ENCODE results near the gene DPYD. TPM values are rescaled to one million over a fixed set of nuclear protein-coding genes. Genes with fewer than 3 reads are reported as not detected.

Gene DPYD
- polyA plus RNA-seq, 1 donor: 32.5 TPM

DNA sequence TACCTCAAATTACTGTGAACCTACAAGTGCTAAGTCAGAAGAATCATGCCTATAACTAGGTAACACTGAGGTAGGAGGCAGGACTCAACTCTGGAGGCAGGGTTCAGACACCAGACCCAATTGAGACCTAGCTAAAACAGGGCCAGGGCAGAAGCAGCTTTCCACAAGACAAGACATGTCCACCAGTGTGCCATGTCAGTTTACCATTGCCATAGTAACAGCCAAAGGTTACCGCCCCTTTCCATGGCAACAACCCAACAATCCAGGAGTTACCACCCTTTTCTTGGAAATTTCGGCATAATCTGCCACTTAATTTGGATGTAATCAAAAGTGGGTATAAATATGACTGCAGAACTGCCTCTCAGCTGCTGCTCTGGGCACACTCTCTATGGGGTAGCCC, 432.3 kb downstream of the DPYD start:
- H3K36me3 ChIP-seq (ENCODE audit: control insufficient read depth, insufficient read depth, low read length): no peaks in the 10 kb centered on the region
- whole genome bisulfite sequencing (ENCODE audit: insufficient coverage, low lambda C conversion rate): no CpG with 5 or more reads among the region's 2 CpGs
- no peaks in the 10 kb centered on the region for H3K9me3 ChIP-seq (ENCODE audit: control insufficient read depth, low read depth, low read length)
- no peaks in the 10 kb centered on the region for H3K4me1 ChIP-seq (ENCODE audit: control insufficient read depth, insufficient read depth, low read length)
- no peaks in the 10 kb centered on the region for H3K27me3 ChIP-seq (ENCODE audit: control insufficient read depth, insufficient read depth, low read length)
- H3K4me3 ChIP-seq (ENCODE audit: low read length): no peak overlapping the region
- DNase-seq: no peak
- H3K27ac ChIP-seq (ENCODE audit: low read length): no peak overlapping the region

DNA sequence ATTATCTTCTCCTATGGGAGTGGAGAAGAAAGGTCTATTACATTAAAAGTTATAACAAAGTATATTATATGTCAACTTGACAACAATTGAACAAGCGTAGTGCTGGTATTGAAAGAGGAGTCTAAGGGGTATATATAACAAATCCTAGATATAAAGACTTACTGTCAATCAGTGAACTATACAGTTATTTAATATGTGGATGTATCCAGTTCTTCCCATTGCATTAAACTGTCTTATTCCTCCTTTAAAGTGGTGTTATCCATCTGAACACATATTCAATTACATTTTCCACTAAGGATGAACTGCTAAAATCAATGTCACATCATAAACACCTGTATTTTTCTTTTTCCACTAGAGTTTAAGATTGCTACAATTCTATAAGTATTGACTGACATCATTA, 438.8 kb downstream of the DPYD start:
- no peaks in the 10 kb centered on the region for H3K27me3 ChIP-seq (ENCODE audit: control insufficient read depth, insufficient read depth, low read length)
- DNase-seq: no peak

GRCh38 chr1:97467445-97467844, 453.4 kb downstream of the DPYD start:
- peaks cover 7% of the 10 kb centered on the region for H3K4me1 ChIP-seq (ENCODE audit: control insufficient read depth, insufficient read depth, low read length)
- DNase-seq: no peak
- no peaks in the 10 kb centered on the region for H3K9me3 ChIP-seq (ENCODE audit: control insufficient read depth, low read depth, low read length)
- H3K36me3 ChIP-seq (ENCODE audit: control insufficient read depth, insufficient read depth, low read length): no peaks in the 10 kb centered on the region
- no peaks in the 10 kb centered on the region for H3K27me3 ChIP-seq (ENCODE audit: control insufficient read depth, insufficient read depth, low read length)
- no peak overlapping the region for H3K4me3 ChIP-seq (ENCODE audit: low read length)
- no peak overlapping the region for H3K27ac ChIP-seq (ENCODE audit: low read length)
- WGBS (ENCODE audit: insufficient coverage, low lambda C conversion rate): no CpG with 5 or more reads among the region's 2 CpGs

More for the DNA sequence above, 438.8 kb downstream of the DPYD start:
- 80% methylated on average over 1 of the region's 1 CpG for WGBS (ENCODE audit: insufficient coverage, low lambda C conversion rate)
- Histone ChIP-seq H3K4me1 (ENCODE audit: control insufficient read depth, insufficient read depth, low read length) (no peaks in the 10 kb centered on the region), H3K4me3 (ENCODE audit: low read length) (no peak overlapping the region), H3K9me3 (ENCODE audit: control insufficient read depth, low read depth, low read length) (peaks cover 5% of the 10 kb centered on the region), H3K27ac (ENCODE audit: low read length) (no peak overlapping the region), H3K36me3 (ENCODE audit: control insufficient read depth, insufficient read depth, low read length) (no peaks in the 10 kb centered on the region)

DNA sequence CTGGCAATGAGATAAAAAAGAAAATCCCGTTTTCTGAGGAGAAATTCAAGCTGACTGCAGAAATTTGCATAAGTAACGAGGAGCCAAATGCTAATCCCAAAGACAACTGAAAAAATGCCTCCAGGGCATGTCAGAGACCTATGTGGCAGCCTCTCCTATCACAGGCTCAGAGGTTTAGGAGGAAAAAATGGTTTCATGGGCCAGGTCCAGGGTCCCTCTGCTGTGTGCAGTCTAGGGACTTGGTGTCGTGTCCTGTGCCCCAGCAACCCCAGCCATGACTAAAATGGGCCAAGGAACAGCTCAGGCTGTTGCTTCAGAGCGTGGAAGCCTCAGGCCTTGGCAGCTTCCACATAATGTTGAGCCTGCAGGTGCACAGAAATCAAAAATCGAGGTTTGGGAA, 456.5 kb downstream of the DPYD start:
- DNase-seq: no peak
- Histone ChIP-seq H3K27ac (ENCODE audit: low read length) (no peak overlapping the region), H3K4me1 (ENCODE audit: control insufficient read depth, insufficient read depth, low read length) (peaks cover 7% of the 10 kb centered on the region), H3K36me3 (ENCODE audit: control insufficient read depth, insufficient read depth, low read length) (no peaks in the 10 kb centered on the region), H3K9me3 (ENCODE audit: control insufficient read depth, low read depth, low read length) (no peaks in the 10 kb centered on the region), H3K27me3 (ENCODE audit: control insufficient read depth, insufficient read depth, low read length) (no peaks in the 10 kb centered on the region), H3K4me3 (ENCODE audit: low read length) (no peak overlapping the region)
- 94% methylated on average over 2 of the region's 5 CpGs for WGBS (ENCODE audit: insufficient coverage, low lambda C conversion rate)

GRCh38 chr1:97461782-97462181, 459.1 kb downstream of the DPYD start:
- no peak overlapping the region for H3K27ac ChIP-seq (ENCODE audit: low read length)
- DNase-seq: no peak
- H3K27me3 ChIP-seq (ENCODE audit: control insufficient read depth, insufficient read depth, low read length): no peaks in the 10 kb centered on the region
- H3K36me3 ChIP-seq (ENCODE audit: control insufficient read depth, insufficient read depth, low read length): no peaks in the 10 kb centered on the region
- H3K9me3 ChIP-seq (ENCODE audit: control insufficient read depth, low read depth, low read length): no peaks in the 10 kb centered on the region
- no peak overlapping the region for H3K4me3 ChIP-seq (ENCODE audit: low read length)
- H3K4me1 ChIP-seq (ENCODE audit: control insufficient read depth, insufficient read depth, low read length): peaks cover 3% of the 10 kb centered on the region

DNA sequence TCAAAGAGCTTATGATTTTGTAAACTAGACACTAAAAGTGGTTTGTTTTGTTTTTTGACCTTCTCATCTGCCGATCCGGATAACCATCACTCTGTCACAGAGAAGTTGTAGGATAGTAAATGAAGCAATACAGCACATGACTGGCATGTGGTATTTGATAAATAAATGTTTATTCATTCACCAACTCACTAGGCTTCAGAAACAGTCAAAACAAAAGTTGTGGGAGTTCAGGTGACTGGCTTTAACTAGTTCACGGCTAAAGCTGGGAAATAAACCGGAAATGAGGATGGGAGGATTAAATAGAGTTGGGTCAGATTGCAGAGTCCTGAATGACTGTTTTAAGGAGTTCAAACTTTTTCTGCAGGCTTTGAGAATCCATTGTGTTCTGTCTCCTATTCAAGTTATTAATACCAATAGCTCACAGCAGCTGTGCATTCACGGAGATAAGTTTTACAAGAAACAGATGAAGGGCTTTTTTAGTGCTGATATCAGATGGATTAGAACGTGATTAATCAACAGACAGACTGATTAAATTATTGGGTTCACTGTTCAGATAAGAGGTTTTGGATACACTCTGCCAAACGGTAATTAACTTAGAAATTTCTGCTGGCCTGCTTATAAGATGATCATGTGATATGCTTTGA, 463.3 kb downstream of the DPYD start:
- Histone ChIP-seq H3K36me3 (ENCODE audit: control insufficient read depth, insufficient read depth, low read length) (no peaks in the 10 kb centered on the region), H3K27ac (ENCODE audit: low read length) (no peak overlapping the region), H3K9me3 (ENCODE audit: control insufficient read depth, low read depth, low read length) (no peaks in the 10 kb centered on the region), H3K4me3 (ENCODE audit: low read length) (no peak overlapping the region), H3K4me1 (ENCODE audit: control insufficient read depth, insufficient read depth, low read length) (no peaks in the 10 kb centered on the region), H3K27me3 (ENCODE audit: control insufficient read depth, insufficient read depth, low read length) (no peaks in the 10 kb centered on the region)
- DNase-seq: no peak
- WGBS (ENCODE audit: insufficient coverage, low lambda C conversion rate): 20% methylated on average over 1 of the region's 7 CpGs

DNA sequence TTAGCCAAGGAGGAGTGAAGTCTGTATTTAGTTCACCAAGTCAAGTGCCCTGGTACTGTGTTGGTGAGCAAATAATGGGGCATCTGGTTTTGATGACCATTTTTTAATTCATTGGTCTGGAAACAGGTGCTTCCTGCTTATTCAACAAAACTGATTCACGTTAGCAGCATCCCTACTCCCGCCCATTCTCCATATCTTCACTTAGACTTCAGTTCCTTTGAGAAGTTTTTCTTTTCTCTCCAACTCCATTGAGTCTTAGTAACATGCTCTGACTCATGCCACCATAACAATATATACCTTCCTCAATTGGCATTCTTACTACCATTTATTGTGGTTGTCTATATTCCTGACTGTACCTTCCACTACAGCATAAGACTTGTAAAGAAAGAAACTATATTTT, 468.9 kb downstream of the DPYD start:
- WGBS (ENCODE audit: insufficient coverage, low lambda C conversion rate): 89% methylated on average over 2 of the region's 2 CpGs
- Histone ChIP-seq H3K27ac (ENCODE audit: low read length) (no peak overlapping the region), H3K36me3 (ENCODE audit: control insufficient read depth, insufficient read depth, low read length) (no peaks in the 10 kb centered on the region), H3K27me3 (ENCODE audit: control insufficient read depth, insufficient read depth, low read length) (no peaks in the 10 kb centered on the region), H3K9me3 (ENCODE audit: control insufficient read depth, low read depth, low read length) (no peaks in the 10 kb centered on the region), H3K4me1 (ENCODE audit: control insufficient read depth, insufficient read depth, low read length) (no peaks in the 10 kb centered on the region), H3K4me3 (ENCODE audit: low read length) (no peak overlapping the region)
- DNase-seq: no peak

DNA sequence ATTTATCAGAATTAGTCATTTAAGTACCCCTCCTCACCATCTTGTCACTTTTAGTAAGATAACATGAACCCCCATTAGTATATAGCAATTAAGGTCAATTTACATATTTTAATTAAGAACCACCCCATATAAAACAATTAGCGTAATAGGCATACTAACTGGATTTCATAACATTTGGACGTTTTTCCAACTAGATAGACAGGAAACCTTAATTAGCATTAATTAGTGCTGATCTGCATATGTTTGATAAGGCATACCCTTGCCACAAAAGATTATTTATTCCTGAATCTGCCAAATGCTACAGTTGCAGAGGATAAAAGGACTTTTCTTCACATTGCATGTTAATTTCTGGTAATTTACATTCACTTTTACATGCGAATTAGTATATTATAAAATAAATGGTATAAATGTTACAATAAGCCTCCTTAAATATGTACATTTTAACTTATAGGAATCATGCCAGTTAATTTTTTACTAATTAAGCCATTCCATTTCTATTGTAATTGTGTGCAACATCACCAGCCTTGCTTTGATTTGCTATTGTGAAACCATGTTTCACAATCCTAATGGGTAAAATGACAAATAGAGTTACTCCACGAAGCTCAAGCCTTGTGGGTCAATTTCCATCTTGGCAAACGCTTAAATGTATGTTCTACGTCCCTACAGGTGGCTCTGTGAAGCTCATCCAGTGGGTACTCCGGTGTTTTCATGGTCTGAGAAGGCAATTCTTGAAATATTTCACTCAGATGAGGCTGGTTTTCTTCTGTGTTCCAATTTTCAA, 469.6 kb downstream of the DPYD start:
- no peak for DNase-seq
- Histone ChIP-seq H3K9me3 (ENCODE audit: control insufficient read depth, low read depth, low read length) (no peaks in the 10 kb centered on the region), H3K27me3 (ENCODE audit: control insufficient read depth, insufficient read depth, low read length) (no peaks in the 10 kb centered on the region), H3K4me1 (ENCODE audit: control insufficient read depth, insufficient read depth, low read length) (no peaks in the 10 kb centered on the region), H3K4me3 (ENCODE audit: low read length) (no peak overlapping the region), H3K27ac (ENCODE audit: low read length) (no peak overlapping the region), H3K36me3 (ENCODE audit: control insufficient read depth, insufficient read depth, low read length) (no peaks in the 10 kb centered on the region)
- WGBS (ENCODE audit: insufficient coverage, low lambda C conversion rate): 88% methylated on average over 3 of the region's 7 CpGs

DNA sequence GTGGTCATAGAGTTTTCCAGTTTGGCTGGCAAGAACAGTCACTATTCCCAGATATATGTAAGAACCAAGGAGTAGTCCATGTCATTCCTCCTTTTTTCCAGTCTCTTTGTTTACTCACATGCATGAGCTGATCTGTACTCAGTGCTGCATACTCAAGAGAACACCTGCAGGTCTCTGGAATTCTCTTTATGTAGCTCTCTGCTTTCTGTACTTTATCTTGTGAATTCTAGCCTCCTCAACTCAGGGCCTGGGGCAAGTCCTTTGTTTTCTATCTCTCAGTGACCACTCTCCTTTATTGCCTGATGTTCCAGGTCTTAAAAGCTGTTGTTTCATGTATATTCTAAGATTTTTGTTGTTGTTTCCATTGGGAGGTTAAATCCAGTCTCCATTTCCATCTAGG, 478.9 kb downstream of the DPYD start:
- Histone ChIP-seq H3K4me3 (ENCODE audit: low read length) (no peak overlapping the region), H3K27ac (ENCODE audit: low read length) (no peak overlapping the region), H3K27me3 (ENCODE audit: control insufficient read depth, insufficient read depth, low read length) (no peaks in the 10 kb centered on the region), H3K36me3 (ENCODE audit: control insufficient read depth, insufficient read depth, low read length) (no peaks in the 10 kb centered on the region), H3K9me3 (ENCODE audit: control insufficient read depth, low read depth, low read length) (no peaks in the 10 kb centered on the region), H3K4me1 (ENCODE audit: control insufficient read depth, insufficient read depth, low read length) (no peaks in the 10 kb centered on the region)
- no peak for DNase-seq

DNA sequence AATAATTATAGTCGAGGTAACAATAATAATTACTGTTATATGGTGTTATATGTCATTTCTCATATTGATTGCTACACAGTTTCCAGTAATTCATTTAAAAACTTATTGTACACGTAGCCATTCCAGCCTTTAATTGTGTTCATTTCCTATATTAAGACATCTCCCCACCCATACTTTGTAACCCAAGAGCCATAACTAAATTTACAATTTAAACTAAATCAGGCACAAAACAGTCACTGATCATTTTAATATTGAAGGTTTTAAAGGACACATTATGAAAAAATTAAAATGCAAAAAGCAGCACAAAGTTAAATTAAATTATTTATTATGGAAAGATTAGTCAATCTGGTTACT, 487.0 kb downstream of the DPYD start:
- no peak for DNase-seq
- 100% methylated on average over 2 of the region's 2 CpGs for WGBS (ENCODE audit: insufficient coverage, low lambda C conversion rate)
- no peaks in the 10 kb centered on the region for H3K4me1 ChIP-seq (ENCODE audit: control insufficient read depth, insufficient read depth, low read length)
- H3K36me3 ChIP-seq (ENCODE audit: control insufficient read depth, insufficient read depth, low read length): no peaks in the 10 kb centered on the region
- H3K27ac ChIP-seq (ENCODE audit: low read length): no peak overlapping the region
- H3K9me3 ChIP-seq (ENCODE audit: control insufficient read depth, low read depth, low read length): no peaks in the 10 kb centered on the region
- H3K4me3 ChIP-seq (ENCODE audit: low read length): no peak overlapping the region
- no peaks in the 10 kb centered on the region for H3K27me3 ChIP-seq (ENCODE audit: control insufficient read depth, insufficient read depth, low read length)

Measured in large intestine (tissue), 3 donors.